ENCODE measurements around the gene MTR.

GRCh38 chr1:236950365-236950764 is 155.3 kb downstream of the MTR start:
- TF ChIP-seq CTCF (IDR thresholded peaks at IDR 0.05) (no peak), POLR2A (IDR thresholded peaks at IDR 0.05) (no peak), EP300 (IDR thresholded peaks at IDR 0.05) (no peak)

Measured in tibial nerve (tissue), 4 donors.